ENCODE results near the gene PSD4. TPM values are rescaled to one million over a fixed set of nuclear protein-coding genes. Genes with fewer than 3 reads are reported as not detected.

The PSD4 gene
- total RNA-seq, 1 experiment from 2014 or later = 1.0 TPM

DNA sequence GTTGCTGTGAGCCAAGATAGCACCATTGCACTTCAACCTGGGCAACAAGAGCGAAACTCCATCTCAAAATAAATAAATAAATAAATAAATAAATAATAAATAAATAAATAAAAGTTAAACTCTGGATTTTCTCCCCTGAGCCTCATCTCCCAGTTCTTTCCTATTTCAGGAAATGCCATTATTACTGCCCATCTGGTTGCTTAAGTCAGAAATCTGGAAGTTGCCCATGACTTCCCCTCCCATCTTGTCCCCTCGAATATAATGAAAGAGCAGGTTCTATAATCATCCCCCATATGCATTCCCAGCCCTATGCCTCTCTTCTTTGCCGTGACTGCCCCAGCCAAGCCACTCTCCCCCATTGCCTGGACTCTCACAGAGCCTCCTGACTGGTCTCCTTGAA is 4.2 kb upstream of the PSD4 start:
- H3K4ac ChIP-seq (ENCODE audit: low read depth, low read length) = no peak overlapping the region
- H3K79me2 ChIP-seq (ENCODE audit: insufficient read depth, low read length) = no peaks in the 10 kb centered on the region
- no peak overlapping the region for H2BK20ac ChIP-seq (ENCODE audit: low read depth, low read length, poor library complexity, severe bottlenecking)
- H2BK12ac ChIP-seq (ENCODE audit: insufficient read length, low read depth, low read length) = no peak overlapping the region
- H3K14ac ChIP-seq (ENCODE audit: insufficient read depth, low read length) = no peak overlapping the region
- H3K27ac ChIP-seq (ENCODE audit: insufficient read length, low read depth, low read length) = no peak overlapping the region
- no peak overlapping the region for H2BK120ac ChIP-seq (ENCODE audit: low read depth, low read length, poor library complexity, severe bottlenecking)
- Mint-ChIP-seq H3K9me3 (no peaks in the 10 kb centered on the region; a peak in 1 of 5 replicates), H3K4me3 (no peak overlapping the region), H3K27me3 (ENCODE audit: low read depth) (peaks cover 14% of the 10 kb centered on the region), H3K4me1 (peaks cover 19 to 20% of the 10 kb centered on the region in 2 experiments), H3K36me3 (ENCODE audit: insufficient read depth in 1 of 3, low read depth in 3 of 3) (no peaks in the 10 kb centered on the region; a peak in 2 of 7 replicates), H3K27ac (no peak overlapping the region)
- H3K18ac ChIP-seq (ENCODE audit: insufficient read length, low read depth, low read length) = no peak overlapping the region
- no CpG with 5 or more reads among the region's 3 CpGs for WGBS (ENCODE audit: extremely low coverage, insufficient read length, low lambda C conversion rate)
- no peak overlapping the region for H2AFZ ChIP-seq (ENCODE audit: low read length)
- H2BK15ac ChIP-seq (ENCODE audit: low read depth, low read length) = no peak overlapping the region
- no peak overlapping the region for H4K91ac ChIP-seq (ENCODE audit: insufficient read length, low read depth, low read length)
- H3K4me1 ChIP-seq (ENCODE audit: insufficient read depth, low read length) = no peaks in the 10 kb centered on the region; the same call in 1 of the 2 replicates
- no peak overlapping the region for H3T11ph ChIP-seq (ENCODE audit: low read length)
- H4K20me1 ChIP-seq (ENCODE audit: control insufficient read depth, insufficient read depth, insufficient read length) = no peaks in the 10 kb centered on the region
- no peaks in the 10 kb centered on the region for H3K27me3 ChIP-seq (ENCODE audit: insufficient read depth, low read length)
- H3K9ac ChIP-seq (ENCODE audit: extremely low read depth, insufficient read length, low read length) = no peak overlapping the region
- no peak overlapping the region for H4K8ac ChIP-seq (replicated peaks; ENCODE audit: insufficient read length, low read depth, low read length)
- H3K4me2 ChIP-seq (ENCODE audit: insufficient read depth, insufficient read length, low read length) = no peak overlapping the region
- H3K23me2 ChIP-seq (ENCODE audit: insufficient read length, low read depth, low read length, poor library complexity, severe bottlenecking) = no peaks in the 10 kb centered on the region
- no peak overlapping the region for H2AK5ac ChIP-seq (ENCODE audit: insufficient read length, low read length)
- no peaks in the 10 kb centered on the region for H3K79me1 ChIP-seq (ENCODE audit: insufficient read depth, low read depth, low read length, poor library complexity, severe bottlenecking)
- H4K5ac ChIP-seq (ENCODE audit: insufficient read length, low read depth, low read length) = no peak overlapping the region
- no peak overlapping the region for H2BK5ac ChIP-seq (ENCODE audit: insufficient read length, low read length)
- no peaks in the 10 kb centered on the region for H3K9me3 ChIP-seq (ENCODE audit: control insufficient read depth, low read depth, low read length)
- TF ChIP-seq, protein P1, sequence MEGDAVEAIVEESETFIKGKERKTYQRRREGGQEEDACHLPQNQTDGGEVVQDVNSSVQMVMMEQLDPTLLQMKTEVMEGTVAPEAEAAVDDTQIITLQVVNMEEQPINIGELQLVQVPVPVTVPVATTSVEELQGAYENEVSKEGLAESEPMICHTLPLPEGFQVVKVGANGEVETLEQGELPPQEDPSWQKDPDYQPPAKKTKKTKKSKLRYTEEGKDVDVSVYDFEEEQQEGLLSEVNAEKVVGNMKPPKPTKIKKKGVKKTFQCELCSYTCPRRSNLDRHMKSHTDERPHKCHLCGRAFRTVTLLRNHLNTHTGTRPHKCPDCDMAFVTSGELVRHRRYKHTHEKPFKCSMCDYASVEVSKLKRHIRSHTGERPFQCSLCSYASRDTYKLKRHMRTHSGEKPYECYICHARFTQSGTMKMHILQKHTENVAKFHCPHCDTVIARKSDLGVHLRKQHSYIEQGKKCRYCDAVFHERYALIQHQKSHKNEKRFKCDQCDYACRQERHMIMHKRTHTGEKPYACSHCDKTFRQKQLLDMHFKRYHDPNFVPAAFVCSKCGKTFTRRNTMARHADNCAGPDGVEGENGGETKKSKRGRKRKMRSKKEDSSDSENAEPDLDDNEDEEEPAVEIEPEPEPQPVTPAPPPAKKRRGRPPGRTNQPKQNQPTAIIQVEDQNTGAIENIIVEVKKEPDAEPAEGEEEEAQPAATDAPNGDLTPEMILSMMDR (conservative IDR thresholded peaks at IDR 0.05) = no peak
- DNase-seq = no peak
- H3K23ac ChIP-seq (ENCODE audit: insufficient read length, low read depth, low read length) = no peak overlapping the region
- no peak overlapping the region for H3K56ac ChIP-seq (ENCODE audit: insufficient read length, low read depth, low read length)
